Loucy (cell line): ENCODE measurements around the gene LRG1.

Source experiments
- H2AFZ ChIP-seq: fragments of 200-600 bp; sonication (generic); 2 replicates; pipeline ENCODE4 v1.6.0; 2016; ENCODE audit warnings: antibody characterized with exemption, mild to moderate bottlenecking, low read length, moderate library complexity
- H3F3A ChIP-seq: fragments of 200-600 bp; 2 replicates; pipeline ENCODE4 v1.6.0; 2016; ENCODE audit warnings: antibody characterized with exemption, low read depth, mild to moderate bottlenecking
- H3K27me3 ChIP-seq: fragments of 200-600 bp; sonication (generic); 2 replicates; pipeline ENCODE4 v1.6.1; 2014; ENCODE audit warnings: low read length, mild to moderate bottlenecking; ENCODE audit not compliant: insufficient read depth, poor library complexity, severe bottlenecking
- H3K36me3 ChIP-seq: fragments of 200-600 bp; sonication (generic); 2 replicates; pipeline ENCODE4 v1.6.1; 2016; ENCODE audit warnings: low read length; ENCODE audit not compliant: insufficient read depth
- H3K4me1 ChIP-seq: fragments of 200-600 bp; sonication (generic); 2 replicates; pipeline ENCODE4 v1.5.1; 2014; ENCODE audit warnings: low read length, mild to moderate bottlenecking; ENCODE audit not compliant: insufficient read depth, poor library complexity, severe bottlenecking
- H3K4me2 ChIP-seq: fragments of 200-600 bp; sonication (generic); 2 replicates; pipeline ENCODE4 v1.6.0; 2014; ENCODE audit warnings: antibody characterized with exemption, low read length, low read depth, mild to moderate bottlenecking; ENCODE audit not compliant: poor library complexity, severe bottlenecking
- H3K4me3 ChIP-seq: fragments of 200-600 bp; sonication (generic); 2 replicates; pipeline ENCODE4 v1.5.1; 2014; ENCODE audit warnings: low read length, mild to moderate bottlenecking, mixed read lengths; ENCODE audit not compliant: poor library complexity, severe bottlenecking
- H3K79me2 ChIP-seq: fragments of 200-600 bp; sonication (generic); 2 replicates; pipeline ENCODE4 v1.6.1; 2014; ENCODE audit warnings: low read length; ENCODE audit not compliant: insufficient read depth
- H3K9ac ChIP-seq: fragments of 200-600 bp; sonication (generic); 2 replicates; pipeline ENCODE4 v1.6.0; 2014; ENCODE audit warnings: mild to moderate bottlenecking, low read depth, low read length, moderate library complexity; ENCODE audit not compliant: poor library complexity, severe bottlenecking
- H3K9me2 ChIP-seq: fragments of 200-600 bp; sonication (generic); replicated peaks from 2 replicates; pipeline ENCODE4 v1.6.1; 2016; ENCODE audit warnings: low read depth, low read length, mixed read lengths
- H3K9me3 ChIP-seq: fragments of 200-600 bp; sonication (generic); 2 replicates; pipeline ENCODE4 v1.6.1; 2014; ENCODE audit warnings: mild to moderate bottlenecking, antibody characterized with exemption, low read length, low read depth; ENCODE audit not compliant: insufficient read depth
- H4K20me1 ChIP-seq: fragments of 200-600 bp; sonication (generic); 2 replicates; pipeline ENCODE4 v1.6.0; 2014; ENCODE audit warnings: antibody characterized with exemption, low read length, mild to moderate bottlenecking; ENCODE audit not compliant: insufficient read depth, poor library complexity, severe bottlenecking
- CTCF ChIP-seq: fragments of 200-600 bp; sonication (generic); conservative IDR thresholded peaks from 2 replicates; pipeline ENCODE4 v1.5.1; 2014; ENCODE audit warnings: mild to moderate bottlenecking, antibody characterized with exemption, low read length
- EZH2phosphoT487 ChIP-seq: fragments of 200-600 bp; IDR thresholded peaks from 2 replicates; pipeline ENCODE4 v1.6.1; 2018; ENCODE audit warnings: antibody characterized with exemption, mild to moderate bottlenecking, moderate library complexity, borderline replicate concordance

LRG1 gene

GRCh38 chr19:4550479-4551050 lies 10.7 kb upstream of the LRG1 start:
- Histone ChIP-seq H3K79me2 (no peaks in the 10 kb centered on the region), H3K36me3 (no peaks in the 10 kb centered on the region)
- TF ChIP-seq EZH2phosphoT487 (no peak), CTCF (no peak)

GRCh38 chr19:4550018-4550417 lies 10.2 kb upstream of the LRG1 start:
- no peak overlapping the region for H3K4me3 ChIP-seq
- H3K9me3 ChIP-seq = no peaks in the 10 kb centered on the region
- no peaks in the 10 kb centered on the region for H4K20me1 ChIP-seq
- no peak overlapping the region for H3K4me2 ChIP-seq
- no peaks in the 10 kb centered on the region for H3K36me3 ChIP-seq
- H3K9ac ChIP-seq = no peak overlapping the region
- no peaks in the 10 kb centered on the region for H3K27me3 ChIP-seq
- H3F3A ChIP-seq = no peaks in the 10 kb centered on the region
- H3K9me2 ChIP-seq = no peaks in the 10 kb centered on the region
- no peaks in the 10 kb centered on the region for H3K4me1 ChIP-seq
- TF ChIP-seq CTCF = no peak
- no peak for TF ChIP-seq EZH2phosphoT487
- no peaks in the 10 kb centered on the region for H3K79me2 ChIP-seq
- no peak overlapping the region for H2AFZ ChIP-seq

More at GRCh38 chr19:4550479-4551050, 10.7 kb upstream of the LRG1 start:
- H3K4me2 ChIP-seq = no peak overlapping the region
- H3K9me2 ChIP-seq = no peaks in the 10 kb centered on the region
- H2AFZ ChIP-seq = no peak overlapping the region
- no peaks in the 10 kb centered on the region for H3F3A ChIP-seq
- H3K4me3 ChIP-seq = no peak overlapping the region
- H3K4me1 ChIP-seq = no peaks in the 10 kb centered on the region
- H4K20me1 ChIP-seq = no peaks in the 10 kb centered on the region
- no peak overlapping the region for H3K9ac ChIP-seq
- H3K27me3 ChIP-seq = no peaks in the 10 kb centered on the region
- no peaks in the 10 kb centered on the region for H3K9me3 ChIP-seq

GRCh38 chr19:4548238-4548584 lies 8.4 kb upstream of the LRG1 start:
- no peaks in the 10 kb centered on the region for H3K36me3 ChIP-seq
- no peak overlapping the region for H3K9ac ChIP-seq
- no peak overlapping the region for H3K4me3 ChIP-seq
- H3K79me2 ChIP-seq = no peaks in the 10 kb centered on the region
- TF ChIP-seq CTCF = no peak
- TF ChIP-seq EZH2phosphoT487 = no peak
- H3K9me2 ChIP-seq = no peaks in the 10 kb centered on the region
- H3F3A ChIP-seq = no peaks in the 10 kb centered on the region
- H4K20me1 ChIP-seq = no peaks in the 10 kb centered on the region
- H3K4me1 ChIP-seq = no peaks in the 10 kb centered on the region
- H3K9me3 ChIP-seq = no peaks in the 10 kb centered on the region
- H2AFZ ChIP-seq = no peak overlapping the region
- H3K4me2 ChIP-seq = no peak overlapping the region
- no peaks in the 10 kb centered on the region for H3K27me3 ChIP-seq
